HL-60 (cell line): ENCODE measurements around the gene BCL7B.

Source experiments
- DNase-seq, 2 experiments: peaks; one replicate each; pipeline ENCODE4 v3.0.0-alpha.2; 2010 to 2020; ENCODE audit warnings: low read depth in 1 of 2, low spot score in 1 of 2
- H3K27ac ChIP-seq: fragments of 250-450 bp; sonication (Bioruptor Pico); replicated peaks from 2 replicates; pipeline ENCODE4 v1.5.1; 2020; ENCODE audit warnings: mild to moderate bottlenecking, moderate library complexity
- H3K27me3 ChIP-seq: fragments of 250-450 bp; sonication (Bioruptor Pico); 2 replicates; pipeline ENCODE4 v1.5.1; 2021; ENCODE audit warnings: mild to moderate bottlenecking, moderate library complexity; ENCODE audit not compliant: insufficient read depth, poor library complexity, severe bottlenecking
- H3K4me3 ChIP-seq: replicated peaks from 2 replicates; pipeline ENCODE4 v1.5.1; 2011; ENCODE audit warnings: mild to moderate bottlenecking, control low read depth, low read length; ENCODE audit not compliant: insufficient read depth
- GABPA ChIP-seq: IDR thresholded peaks from 2 replicates; pipeline ENCODE4 v1.6.1; 2012; ENCODE audit warnings: low read depth
- POLR2AphosphoS5 ChIP-seq: IDR thresholded peaks from 2 replicates; pipeline ENCODE4 v1.6.1; 2012; ENCODE audit warnings: low read depth
- SPI1 ChIP-seq: IDR thresholded peaks from 2 replicates; pipeline ENCODE4 v1.6.1; 2012; ENCODE audit warnings: low read depth, mild to moderate bottlenecking, borderline replicate concordance
- TF ChIP-seq, protein P1 (sequence below): IDR thresholded peaks from one replicate; pipeline ENCODE4 v1.5.1; 2011; ENCODE audit warnings: low read length, control low read depth, inconsistent platforms; ENCODE audit not compliant: insufficient read depth
- TF ChIP-seq, protein P2 (sequence below): IDR thresholded peaks from 2 replicates; pipeline ENCODE4 v1.6.1; 2012; ENCODE audit warnings: low read depth; ENCODE audit not compliant: insufficient replicate concordance

The BCL7B gene

DNA sequence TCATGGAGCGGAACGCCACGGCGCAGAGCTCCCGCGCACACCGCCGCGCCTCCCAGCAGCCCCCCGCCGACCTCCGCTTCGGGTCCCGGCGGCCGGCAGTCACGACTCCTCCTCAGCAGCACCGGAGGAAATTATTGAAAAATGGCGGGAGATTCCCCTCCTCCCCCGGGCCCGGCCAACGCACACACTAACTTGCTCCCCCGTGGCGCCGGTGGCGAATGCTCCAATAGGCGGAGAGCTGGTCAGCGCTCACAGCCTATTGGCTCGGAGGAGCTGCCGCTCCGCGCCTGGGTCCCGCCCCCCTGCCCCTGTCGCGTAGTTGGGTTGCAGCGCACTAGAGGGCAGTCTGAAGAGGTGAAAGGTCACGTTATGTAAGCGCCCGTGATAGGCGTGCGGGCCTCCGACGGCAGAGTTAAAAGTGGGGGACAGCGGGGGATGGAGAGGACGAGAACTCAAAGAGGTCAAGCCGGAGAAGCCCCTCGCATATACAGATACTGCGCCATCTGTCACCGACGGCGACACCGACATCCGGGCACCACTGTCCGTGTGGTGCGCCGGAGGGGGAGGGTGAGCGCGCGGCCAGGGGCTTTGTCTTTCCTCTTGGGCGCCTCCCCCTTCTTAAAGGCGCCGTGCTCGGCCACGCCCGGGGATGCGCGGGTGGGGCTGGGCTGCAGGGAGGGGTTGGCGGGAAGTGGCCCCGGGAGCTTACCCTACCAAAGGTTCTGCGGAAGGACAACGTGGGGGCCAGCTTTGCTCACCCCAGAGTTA lies 35.2 kb downstream of the BCL7B start, which contains the start of gene BAZ1B:
BAZ1B (minus strand) TSS at position 189 of the 768 bp plus-strand sequence. CDS start 360 bp downstream, outside the sequence.
- peak; percentile 96 to 99 for DNase-seq
- H3K27me3 ChIP-seq, result no peaks in the 10 kb centered on the region

DNA sequence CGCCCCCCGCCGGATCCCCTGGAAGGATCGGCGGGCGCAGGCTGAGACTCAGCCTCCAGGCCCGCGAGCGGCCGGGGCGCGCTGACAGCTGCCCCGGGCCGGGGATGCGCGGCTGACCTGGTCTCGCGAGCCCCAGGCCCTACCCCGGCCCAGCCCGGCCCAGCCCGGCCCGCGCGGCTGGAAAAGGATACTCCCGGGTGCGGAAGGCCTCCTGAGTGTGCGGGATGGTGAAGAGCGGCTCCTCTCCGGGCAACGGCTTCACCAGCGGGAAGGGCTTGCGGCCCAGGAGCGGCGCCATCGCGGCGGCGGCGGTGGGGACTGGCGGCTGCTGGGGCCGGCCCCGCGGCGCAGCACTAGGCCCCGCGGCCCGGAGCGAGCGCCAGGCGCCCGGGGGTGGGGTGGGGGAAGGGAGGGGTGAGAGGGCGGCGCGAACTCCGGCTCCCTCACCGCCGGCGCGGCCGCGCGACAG lies 35.8 kb downstream of the BCL7B start:
- TF ChIP-seq, protein P1, sequence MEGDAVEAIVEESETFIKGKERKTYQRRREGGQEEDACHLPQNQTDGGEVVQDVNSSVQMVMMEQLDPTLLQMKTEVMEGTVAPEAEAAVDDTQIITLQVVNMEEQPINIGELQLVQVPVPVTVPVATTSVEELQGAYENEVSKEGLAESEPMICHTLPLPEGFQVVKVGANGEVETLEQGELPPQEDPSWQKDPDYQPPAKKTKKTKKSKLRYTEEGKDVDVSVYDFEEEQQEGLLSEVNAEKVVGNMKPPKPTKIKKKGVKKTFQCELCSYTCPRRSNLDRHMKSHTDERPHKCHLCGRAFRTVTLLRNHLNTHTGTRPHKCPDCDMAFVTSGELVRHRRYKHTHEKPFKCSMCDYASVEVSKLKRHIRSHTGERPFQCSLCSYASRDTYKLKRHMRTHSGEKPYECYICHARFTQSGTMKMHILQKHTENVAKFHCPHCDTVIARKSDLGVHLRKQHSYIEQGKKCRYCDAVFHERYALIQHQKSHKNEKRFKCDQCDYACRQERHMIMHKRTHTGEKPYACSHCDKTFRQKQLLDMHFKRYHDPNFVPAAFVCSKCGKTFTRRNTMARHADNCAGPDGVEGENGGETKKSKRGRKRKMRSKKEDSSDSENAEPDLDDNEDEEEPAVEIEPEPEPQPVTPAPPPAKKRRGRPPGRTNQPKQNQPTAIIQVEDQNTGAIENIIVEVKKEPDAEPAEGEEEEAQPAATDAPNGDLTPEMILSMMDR, result no peak
- TF ChIP-seq, protein P2, sequence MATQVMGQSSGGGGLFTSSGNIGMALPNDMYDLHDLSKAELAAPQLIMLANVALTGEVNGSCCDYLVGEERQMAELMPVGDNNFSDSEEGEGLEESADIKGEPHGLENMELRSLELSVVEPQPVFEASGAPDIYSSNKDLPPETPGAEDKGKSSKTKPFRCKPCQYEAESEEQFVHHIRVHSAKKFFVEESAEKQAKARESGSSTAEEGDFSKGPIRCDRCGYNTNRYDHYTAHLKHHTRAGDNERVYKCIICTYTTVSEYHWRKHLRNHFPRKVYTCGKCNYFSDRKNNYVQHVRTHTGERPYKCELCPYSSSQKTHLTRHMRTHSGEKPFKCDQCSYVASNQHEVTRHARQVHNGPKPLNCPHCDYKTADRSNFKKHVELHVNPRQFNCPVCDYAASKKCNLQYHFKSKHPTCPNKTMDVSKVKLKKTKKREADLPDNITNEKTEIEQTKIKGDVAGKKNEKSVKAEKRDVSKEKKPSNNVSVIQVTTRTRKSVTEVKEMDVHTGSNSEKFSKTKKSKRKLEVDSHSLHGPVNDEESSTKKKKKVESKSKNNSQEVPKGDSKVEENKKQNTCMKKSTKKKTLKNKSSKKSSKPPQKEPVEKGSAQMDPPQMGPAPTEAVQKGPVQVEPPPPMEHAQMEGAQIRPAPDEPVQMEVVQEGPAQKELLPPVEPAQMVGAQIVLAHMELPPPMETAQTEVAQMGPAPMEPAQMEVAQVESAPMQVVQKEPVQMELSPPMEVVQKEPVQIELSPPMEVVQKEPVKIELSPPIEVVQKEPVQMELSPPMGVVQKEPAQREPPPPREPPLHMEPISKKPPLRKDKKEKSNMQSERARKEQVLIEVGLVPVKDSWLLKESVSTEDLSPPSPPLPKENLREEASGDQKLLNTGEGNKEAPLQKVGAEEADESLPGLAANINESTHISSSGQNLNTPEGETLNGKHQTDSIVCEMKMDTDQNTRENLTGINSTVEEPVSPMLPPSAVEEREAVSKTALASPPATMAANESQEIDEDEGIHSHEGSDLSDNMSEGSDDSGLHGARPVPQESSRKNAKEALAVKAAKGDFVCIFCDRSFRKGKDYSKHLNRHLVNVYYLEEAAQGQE, result no peak
- TF ChIP-seq POLR2AphosphoS5 (no peak; the same call in 1 of the 2 replicates), GABPA (no peak), SPI1 (no peak)
- Histone ChIP-seq H3K4me3 (peak overlapping the region; percentile 73), H3K27me3 (no peaks in the 10 kb centered on the region), H3K27ac (peak overlapping the region; percentile 98)
- no peak for DNase-seq

More for the DNA sequence above, 35.2 kb downstream of the BCL7B start, which contains the start of gene BAZ1B:
- peak within 1 kb of the TSS; percentile 73 for H3K4me3 ChIP-seq
- H3K27ac ChIP-seq, result peak within 1 kb of the TSS; percentile 98
- TF ChIP-seq GABPA (peak; percentile 18; the same call in 1 of the 2 replicates), SPI1 (peak; percentile 61; the same call in 1 of the 2 replicates), POLR2AphosphoS5 (peak; percentile 75)
- TF ChIP-seq, protein P2, result peak; percentile 35
- TF ChIP-seq, protein P1, result no peak

DNA sequence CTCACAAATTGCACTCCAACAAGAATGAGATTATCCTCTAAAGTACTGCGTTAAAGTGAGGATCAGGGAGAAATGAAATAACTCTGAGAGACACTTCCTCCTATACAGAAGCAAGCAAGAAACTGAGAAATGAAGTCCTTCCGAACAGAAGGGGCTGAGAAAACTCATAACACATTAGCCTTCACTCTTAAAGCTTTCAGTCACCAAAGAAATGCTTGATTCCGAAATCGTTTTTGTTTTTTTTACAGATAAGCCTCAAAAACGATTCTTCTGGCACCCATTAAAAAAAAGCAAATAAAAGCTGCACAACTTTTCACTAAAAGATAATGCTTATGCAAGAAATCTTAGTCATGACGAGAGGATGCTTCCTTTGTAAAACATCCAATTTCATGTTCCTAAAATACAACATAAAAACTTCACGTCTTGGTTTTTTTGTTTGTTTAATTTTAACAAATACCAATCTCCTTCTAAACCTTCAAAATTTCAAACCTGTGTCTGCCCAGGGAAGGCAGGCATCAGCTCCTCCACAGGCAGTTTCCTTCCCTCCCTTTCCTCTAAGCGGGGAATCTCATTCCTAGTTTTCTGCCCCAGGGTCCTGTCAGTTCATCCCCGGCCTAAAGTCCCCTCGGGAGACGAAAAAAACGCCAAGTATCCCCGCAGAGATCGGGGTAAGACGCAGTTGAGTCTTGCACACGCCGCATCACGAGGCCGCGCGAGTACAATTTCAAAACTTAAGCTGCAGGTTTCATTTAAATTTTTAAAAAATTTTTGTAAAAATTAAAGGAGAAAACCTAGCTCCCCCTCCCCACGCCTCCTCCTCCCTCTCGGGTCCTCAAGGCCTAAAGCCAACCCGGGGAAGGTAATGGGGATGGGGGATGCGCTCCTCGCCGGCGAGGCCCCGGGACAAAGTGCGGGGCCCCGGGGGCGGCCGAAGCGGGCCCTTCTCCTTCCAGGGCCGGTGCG lies 36.5 kb downstream of the BCL7B start:
- TF ChIP-seq SPI1, result peak; percentile 69
- TF ChIP-seq, protein P1, result no peak
- TF ChIP-seq, protein P2, result no peak
- Histone ChIP-seq H3K27me3 (no peaks in the 10 kb centered on the region), H3K4me3 (peak overlapping the region; percentile 73), H3K27ac (peak overlapping the region; percentile 98)
- peak in 1 of 2 experiments; percentile 21 for DNase-seq
